Cortex of kidney (tissue), 1 donor: ENCODE results near the gene KCNK18.

ENCODE experiments used
- DNase-seq: peaks from one replicate; lab custom pipeline; 2025; lab: John Stamatoyannopoulos, UW

KCNK18 gene

DNA sequence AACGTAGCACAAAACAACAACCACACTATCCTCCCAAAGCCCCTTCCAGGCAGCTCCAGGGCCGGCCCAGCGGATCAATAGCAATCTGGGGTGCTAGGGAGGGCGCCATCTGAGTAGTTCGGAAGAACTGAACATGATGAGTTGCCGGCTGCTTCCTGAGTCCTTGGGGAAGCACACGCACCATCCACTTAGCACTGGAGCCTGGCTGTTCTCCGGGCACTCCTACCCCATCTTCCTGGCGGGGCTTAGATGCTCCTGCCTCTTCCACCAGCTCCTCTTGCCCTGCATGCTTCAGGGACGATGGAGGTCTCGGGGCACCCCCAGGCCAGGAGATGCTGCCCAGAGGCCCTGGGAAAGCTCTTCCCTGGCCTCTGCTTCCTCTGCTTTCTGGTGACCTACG, at the start of gene KCNK18:
Gene KCNK18, plus strand, starts transcription at position 301 of the 400 bp plus-strand sequence. Its CDS starts 0 bp downstream, at position 301.
- no peak for DNase-seq

GRCh38 chr10:117148284-117148683, 49.0 kb upstream of the KCNK18 start:
- no peak for DNase-seq

- DNase-seq: no peak
Observed at GRCh38 chr10:117152668-117153067, 44.6 kb upstream of the KCNK18 start.

DNA sequence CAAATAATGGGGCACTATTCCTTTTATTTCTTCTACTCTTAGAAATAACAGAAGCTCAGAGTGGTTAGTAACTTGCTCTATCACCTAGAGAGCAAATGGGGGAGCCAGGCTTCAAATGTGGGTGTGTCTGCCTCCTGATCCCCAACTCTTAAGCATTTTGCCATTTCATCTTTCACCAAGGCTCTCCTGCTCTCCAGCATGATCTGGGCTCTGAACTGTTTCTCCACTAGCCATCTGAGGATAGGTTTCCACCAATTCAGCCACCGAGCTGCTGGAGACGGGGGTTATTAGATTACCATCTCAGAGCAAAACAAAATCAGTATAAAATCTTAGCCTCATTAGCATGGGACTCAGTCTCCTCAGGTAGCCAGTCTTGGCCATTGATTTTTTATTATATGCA, 39.0 kb upstream of the KCNK18 start:
- DNase-seq: no peak

- no peak for DNase-seq
Observed at GRCh38 chr10:117159390-117159789, 37.9 kb upstream of the KCNK18 start.

DNA sequence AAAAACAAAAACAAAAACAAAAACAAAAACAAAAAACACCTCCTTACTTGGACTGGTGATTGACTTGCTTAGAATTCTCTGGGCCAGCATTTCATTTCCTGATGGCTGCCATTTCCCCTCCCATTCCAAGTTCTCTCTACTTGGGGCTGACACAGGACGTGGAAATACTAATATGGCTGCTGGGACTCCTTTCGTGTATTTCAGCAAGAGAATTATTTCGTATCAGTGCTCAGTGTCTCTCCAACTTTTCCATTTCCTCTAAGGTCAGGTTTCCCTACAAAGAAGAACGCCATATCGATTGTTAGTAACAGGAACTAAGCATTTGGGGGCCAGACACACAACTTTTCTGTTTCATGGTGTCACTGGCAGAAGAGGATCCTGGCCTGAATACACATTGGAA, 36.7 kb upstream of the KCNK18 start:
- DNase-seq: no peak

GRCh38 chr10:117161386-117162033, 35.8 kb upstream of the KCNK18 start:
- no peak for DNase-seq

- no peak for DNase-seq
Observed at GRCh38 chr10:117162093-117163060, 34.9 kb upstream of the KCNK18 start.

DNA sequence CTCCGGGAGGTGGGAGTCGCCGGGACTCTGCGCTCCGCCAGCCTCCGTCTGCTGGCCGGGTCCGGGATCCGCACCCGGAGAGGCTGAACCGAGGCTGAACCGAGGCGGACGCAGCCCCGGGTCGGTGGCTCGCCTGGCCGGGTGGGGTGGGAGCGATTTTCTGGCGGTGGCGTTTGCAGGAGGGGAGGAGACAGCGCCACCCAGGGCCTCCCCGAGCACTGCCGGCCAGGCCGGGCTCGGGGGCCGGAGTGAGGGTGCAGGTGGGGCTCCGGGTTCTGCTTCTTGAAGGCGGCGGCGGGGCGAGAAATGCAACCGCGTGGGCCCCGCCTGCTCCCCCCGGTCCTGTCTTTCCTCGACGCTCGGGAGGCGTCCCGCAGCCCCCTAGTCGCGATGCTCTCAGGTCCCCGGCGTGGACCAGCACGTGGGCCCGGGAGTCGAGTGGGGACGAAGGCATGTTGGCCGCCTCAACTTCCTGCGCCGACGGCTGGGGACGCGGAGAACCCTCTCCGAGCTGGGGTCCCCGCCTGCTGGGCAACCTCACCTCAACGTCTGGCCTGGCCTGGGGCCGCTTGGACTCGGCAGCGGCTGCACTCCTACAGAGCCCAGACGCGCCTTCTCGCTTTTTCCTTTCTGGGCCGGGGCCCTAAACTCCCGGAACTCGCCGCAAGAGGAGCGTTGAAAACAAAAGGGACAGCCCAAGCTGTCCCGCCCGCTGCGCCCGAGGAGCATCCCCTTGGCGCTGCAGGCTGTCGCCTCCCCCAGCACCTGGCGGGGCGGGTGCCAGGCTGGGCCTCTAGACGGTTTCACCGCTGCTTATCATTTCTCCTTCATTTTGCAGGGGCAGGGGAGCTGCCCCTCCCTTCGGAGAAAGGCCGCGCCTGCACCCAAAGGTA, 34.0 kb upstream of the KCNK18 start:
- DNase-seq: no peak

- DNase-seq: no peak
Observed at GRCh38 chr10:117163954-117164548, 33.2 kb upstream of the KCNK18 start.

- DNase-seq: no peak
Observed at GRCh38 chr10:117164592-117165537, 32.4 kb upstream of the KCNK18 start.

- no peak for DNase-seq
Observed at GRCh38 chr10:117165538-117166417, 31.5 kb upstream of the KCNK18 start.

DNA sequence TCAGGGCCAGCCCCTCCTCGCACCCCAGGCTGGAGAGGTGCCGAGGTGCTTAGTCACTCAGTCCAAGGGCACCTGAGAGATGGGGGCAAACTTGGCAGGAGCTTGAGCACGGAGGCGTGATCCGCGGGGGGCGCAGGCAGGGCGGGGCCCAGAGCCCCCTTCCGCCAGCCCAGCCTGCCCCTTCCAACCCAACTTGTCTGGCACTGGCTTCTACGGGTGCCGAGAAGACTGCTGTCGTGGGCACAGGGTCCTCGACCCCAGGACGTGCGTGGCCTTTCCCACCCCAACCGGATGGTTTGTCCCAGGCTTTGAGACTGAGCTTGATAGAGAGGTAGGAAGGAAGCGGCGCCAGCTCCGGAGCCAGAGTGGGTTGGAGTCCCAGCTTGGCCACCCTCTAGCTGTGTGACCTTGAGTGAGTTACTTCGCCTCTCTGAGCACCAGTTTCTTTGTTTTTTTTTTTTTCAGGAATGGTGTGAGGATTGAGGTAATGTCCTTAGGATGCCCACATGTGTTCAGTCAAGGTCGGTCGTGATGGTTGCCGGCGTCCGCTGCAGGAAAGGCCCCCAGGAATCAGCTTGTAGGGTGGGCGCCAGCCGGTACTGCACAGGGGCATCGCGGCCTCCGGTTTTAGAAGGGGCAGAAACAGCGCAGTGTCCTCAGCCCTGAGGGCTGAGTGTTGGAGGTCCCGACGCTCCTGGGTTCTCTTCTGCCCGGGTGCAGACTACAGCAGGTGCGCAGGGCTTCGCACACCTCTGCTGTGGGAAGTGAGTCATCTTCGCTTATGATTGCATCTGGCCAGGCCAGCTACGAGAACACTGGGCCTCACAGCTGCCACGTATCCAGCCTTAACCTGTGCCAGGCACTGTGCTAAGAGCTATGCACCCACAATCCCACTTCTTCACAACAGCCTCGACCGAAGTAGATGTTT, 30.6 kb upstream of the KCNK18 start:
- DNase-seq: no peak

DNA sequence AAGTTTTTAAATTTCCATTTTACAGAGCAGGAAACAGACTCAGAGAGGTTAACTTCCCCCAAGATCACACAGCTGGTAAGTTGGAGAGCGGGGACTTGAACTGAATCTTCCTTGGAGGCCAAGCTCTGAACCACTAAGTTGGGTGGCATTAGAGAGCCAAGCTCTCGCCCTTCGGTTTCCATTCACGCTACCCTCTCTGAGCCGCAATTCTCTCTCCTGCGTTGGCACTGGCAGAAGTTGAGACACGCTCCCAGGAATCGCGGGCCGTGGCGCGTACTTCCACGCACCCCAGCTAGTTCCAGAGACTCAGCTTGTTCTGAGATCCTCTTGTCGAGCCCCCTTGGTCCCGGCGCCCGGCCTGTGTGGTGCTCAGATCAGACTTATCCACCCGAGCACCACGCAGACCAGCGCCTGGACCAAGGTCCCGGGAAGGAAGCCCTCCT, 29.9 kb upstream of the KCNK18 start:
- no peak for DNase-seq

- no peak for DNase-seq
Observed at GRCh38 chr10:117167789-117168674, 29.3 kb upstream of the KCNK18 start.

GRCh38 chr10:117168729-117169128, 28.6 kb upstream of the KCNK18 start:
- DNase-seq: no peak

- no peak for DNase-seq
Observed at GRCh38 chr10:117169480-117169879, 27.8 kb upstream of the KCNK18 start.
